Tibial nerve (tissue), 4 donors: Measurements from ENCODE around the gene HPS6. TPM values are rescaled to one million over a fixed set of nuclear protein-coding genes. Genes with fewer than 3 reads are reported as not detected.

Source experiments
- DNase-seq, 2 donors: peaks; one replicate each; pipeline ENCODE4 v3.0.0-alpha.2; 2019; ENCODE audit warnings: low spot score in 2 of 2
- H3K27ac ChIP-seq, 4 donors: fragments of 200-600 bp; sonication (generic) in 3 of 4; one replicate each; pipeline ENCODE4 v1.5.1; 2017 to 2019; ENCODE audit warnings: mild to moderate bottlenecking in 1 of 4
- H3K27me3 ChIP-seq, 2 donors: fragments of 200-600 bp; sonication (generic) in 1 of 2; one replicate each; pipeline versions ENCODE4 v1.5.1 to v1.6.0; 2017 to 2019
- H3K36me3 ChIP-seq, 3 donors: fragments of 200-600 bp; sonication (generic); one replicate each; pipeline ENCODE4 v1.5.1; 2018 to 2019
- H3K4me1 ChIP-seq, 4 donors: fragments of 200-600 bp; sonication (generic) in 3 of 4; one replicate each; pipeline ENCODE4 v1.5.1; 2017 to 2019
- H3K4me3 ChIP-seq, 4 donors: fragments of 200-600 bp; sonication (generic) in 3 of 4; one replicate each; pipeline ENCODE4 v1.5.1; 2017 to 2019; ENCODE audit warnings: mild to moderate bottlenecking in 1 of 4, moderate library complexity in 1 of 4
- H3K9me3 ChIP-seq, 4 donors: fragments of 200-600 bp; sonication (generic) in 3 of 4; one replicate each; pipeline ENCODE4 v1.5.1; 2017 to 2019
- EP300 ChIP-seq, 2 donors: sonication (generic); formaldehyde crosslinking; IDR thresholded peaks; one replicate each; pipeline ENCODE4 v1.6.1; 2017; ENCODE audit warnings: antibody characterized with exemption in 2 of 2, mild to moderate bottlenecking in 1 of 2
- POLR2A ChIP-seq, 2 donors: fragments of 450-650 bp; IDR thresholded peaks; one replicate each; pipeline ENCODE4 v1.6.1; 2017; ENCODE audit warnings: antibody characterized with exemption in 2 of 2, mild to moderate bottlenecking in 2 of 2, moderate library complexity in 2 of 2
- WGBS, 2 donors: methylation state at CpG; one replicate each; pipeline ENCODE4 v1.1.5; 2018; 5-methylcytosine and 5-hydroxymethylcytosine counted together
- total RNA-seq, 4 donors: library from RNA; depleted of rRNA; stranded (reverse); fragments of >200 nt; gene quantifications; one replicate each; pipeline ENCODE4 v1.1.0, GENCODE V29; 2016
- TF ChIP-seq, protein P1 (sequence below), 5 experiments: fragments of 200-600 bp in 3 of 5; fragments of 450-650 bp in 2 of 5; sonication (generic) in 3 of 5; IDR thresholded peaks; one replicate each; pipeline ENCODE4 v1.5.1; 2016 to 2019; ENCODE audit warnings: antibody characterized with exemption in 5 of 5, mild to moderate bottlenecking in 3 of 5, moderate library complexity in 2 of 5

HPS6 gene
- total RNA-seq, 4 donors from 2014 or later: 33.5 to 36.5 (median 34.8) TPM

DNA sequence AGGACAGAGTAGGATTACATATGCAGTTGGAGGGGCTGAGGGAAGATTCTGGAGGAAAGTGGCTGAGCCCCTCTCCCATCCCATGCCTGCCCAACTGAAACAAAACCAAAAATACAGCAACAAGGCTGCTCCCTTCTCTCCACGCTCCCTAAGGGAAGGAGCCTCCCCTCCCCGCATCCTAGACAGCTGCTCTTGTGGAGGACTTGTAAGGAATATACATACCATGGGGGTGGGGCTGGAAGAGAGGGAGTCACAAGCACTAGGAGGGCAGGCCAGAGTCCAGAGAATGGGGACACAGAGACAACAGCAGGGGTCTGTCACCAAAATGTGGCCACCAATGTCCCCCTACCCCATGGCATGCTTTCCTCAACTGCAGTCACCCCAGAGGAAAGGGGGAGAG is 41.8 kb downstream of the HPS6 start:
- TF ChIP-seq, protein P1, sequence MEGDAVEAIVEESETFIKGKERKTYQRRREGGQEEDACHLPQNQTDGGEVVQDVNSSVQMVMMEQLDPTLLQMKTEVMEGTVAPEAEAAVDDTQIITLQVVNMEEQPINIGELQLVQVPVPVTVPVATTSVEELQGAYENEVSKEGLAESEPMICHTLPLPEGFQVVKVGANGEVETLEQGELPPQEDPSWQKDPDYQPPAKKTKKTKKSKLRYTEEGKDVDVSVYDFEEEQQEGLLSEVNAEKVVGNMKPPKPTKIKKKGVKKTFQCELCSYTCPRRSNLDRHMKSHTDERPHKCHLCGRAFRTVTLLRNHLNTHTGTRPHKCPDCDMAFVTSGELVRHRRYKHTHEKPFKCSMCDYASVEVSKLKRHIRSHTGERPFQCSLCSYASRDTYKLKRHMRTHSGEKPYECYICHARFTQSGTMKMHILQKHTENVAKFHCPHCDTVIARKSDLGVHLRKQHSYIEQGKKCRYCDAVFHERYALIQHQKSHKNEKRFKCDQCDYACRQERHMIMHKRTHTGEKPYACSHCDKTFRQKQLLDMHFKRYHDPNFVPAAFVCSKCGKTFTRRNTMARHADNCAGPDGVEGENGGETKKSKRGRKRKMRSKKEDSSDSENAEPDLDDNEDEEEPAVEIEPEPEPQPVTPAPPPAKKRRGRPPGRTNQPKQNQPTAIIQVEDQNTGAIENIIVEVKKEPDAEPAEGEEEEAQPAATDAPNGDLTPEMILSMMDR (IDR thresholded peaks at IDR 0.05): no peak
- TF ChIP-seq EP300 (IDR thresholded peaks at IDR 0.05): no peak
- no peak for TF ChIP-seq POLR2A (IDR thresholded peaks at IDR 0.05)
- Histone ChIP-seq H3K36me3 (peaks cover 6 to 58% (median 37%) of the 10 kb centered on the region in 3 donors), H3K4me3 (no peak overlapping the region), H3K4me1 (peaks cover 0 to 9% (median under 1%) of the 10 kb centered on the region in 4 donors), H3K27ac (no peak overlapping the region), H3K9me3 (no peaks in the 10 kb centered on the region), H3K27me3 (no peaks in the 10 kb centered on the region)
- DNase-seq: no peak
- 51 to 80% methylated on average over 2 of the region's 2 CpGs for WGBS, 2 donors

DNA sequence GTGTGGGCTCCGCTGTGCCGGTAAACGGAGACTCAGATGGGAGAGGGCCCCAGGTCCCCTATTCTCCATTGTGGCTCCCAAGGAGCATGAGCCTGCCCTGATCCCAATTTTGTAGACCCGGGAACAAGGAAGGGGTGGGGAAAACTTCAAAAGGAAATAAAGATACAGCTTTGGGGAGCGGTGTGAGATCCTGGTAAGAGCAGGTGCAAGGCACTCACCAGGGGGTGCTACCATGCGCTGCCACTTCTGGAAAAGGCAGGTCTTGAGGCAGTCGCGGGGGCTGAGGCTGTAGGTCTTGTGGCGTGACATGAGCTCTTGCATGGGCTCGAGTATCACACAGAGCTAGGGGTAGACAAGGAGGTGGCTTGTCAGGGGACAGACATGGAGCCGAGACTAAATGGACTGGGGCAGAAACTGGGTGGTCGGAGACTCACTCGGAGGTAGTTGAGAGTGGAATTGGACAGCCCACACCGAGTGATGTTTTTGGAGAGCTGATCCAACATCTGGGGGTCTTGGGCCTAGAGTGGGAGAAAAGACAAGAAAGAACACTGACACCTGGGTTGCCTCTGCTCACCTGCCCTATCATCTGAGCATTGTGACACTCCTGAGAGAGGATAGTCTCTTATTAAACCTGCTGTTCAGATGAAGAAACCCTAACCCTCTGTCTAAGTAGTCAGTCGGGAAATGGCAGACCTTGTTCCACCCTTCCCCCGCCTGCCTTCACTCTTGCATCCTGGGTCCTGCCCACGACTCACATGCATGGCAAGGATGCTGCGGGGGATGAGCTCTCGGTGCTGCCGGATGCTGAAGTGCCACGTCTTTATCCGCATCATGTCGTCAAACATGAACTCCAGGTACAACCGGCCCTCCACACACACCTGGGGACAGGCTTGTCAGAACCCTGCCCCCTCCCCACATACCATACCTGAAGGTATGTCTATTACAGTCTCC is 44.3 kb downstream of the HPS6 start:
- TF ChIP-seq, protein P1 (IDR thresholded peaks at IDR 0.05): no peak
- TF ChIP-seq EP300 (IDR thresholded peaks at IDR 0.05): no peak
- no peak for TF ChIP-seq POLR2A (IDR thresholded peaks at IDR 0.05)
- 85 to 91% methylated on average over 24 of the region's 24 CpGs for WGBS, 2 donors
- peaks cover 6 to 58% (median 37%) of the 10 kb centered on the region in 3 donors for H3K36me3 ChIP-seq

DNA sequence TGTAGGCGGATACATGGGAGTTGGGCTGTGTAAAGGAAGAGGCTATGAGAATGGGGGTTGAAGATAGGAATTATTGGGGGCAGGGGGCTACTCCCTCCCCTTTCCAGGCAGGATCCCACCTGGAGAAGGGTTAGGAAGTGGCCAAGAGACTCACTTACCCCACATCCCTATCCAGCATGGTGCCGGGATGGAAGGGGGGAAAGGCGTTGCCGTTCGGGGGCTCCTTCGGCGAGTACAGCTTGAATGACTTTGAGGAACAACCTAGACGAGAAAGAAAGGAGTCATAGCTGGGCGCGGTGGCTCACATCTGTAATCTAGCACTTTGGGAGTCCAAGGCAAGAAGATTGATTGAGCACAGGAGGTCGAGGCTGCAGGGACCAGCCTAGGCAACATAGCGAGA is 46.1 kb downstream of the HPS6 start:
- DNase-seq: no peak
- no peak overlapping the region for H3K4me3 ChIP-seq
- TF ChIP-seq, protein P1 (IDR thresholded peaks at IDR 0.05): no peak
- TF ChIP-seq EP300 (IDR thresholded peaks at IDR 0.05) (no peak), POLR2A (IDR thresholded peaks at IDR 0.05) (no peak)
- no peaks in the 10 kb centered on the region for H3K9me3 ChIP-seq
- no peaks in the 10 kb centered on the region for H3K27me3 ChIP-seq
- H3K4me1 ChIP-seq: peaks cover 7 to 50% (median 33%) of the 10 kb centered on the region in 4 donors
- no peak overlapping the region for H3K27ac ChIP-seq
- peaks cover 6 to 54% (median 37%) of the 10 kb centered on the region in 3 donors for H3K36me3 ChIP-seq
- 91 to 94% methylated on average over 12 of the region's 12 CpGs for WGBS, 2 donors

More for the DNA sequence above, 44.3 kb downstream of the HPS6 start:
- no peak overlapping the region for H3K27ac ChIP-seq
- no peak for DNase-seq
- H3K4me3 ChIP-seq: no peak overlapping the region
- no peaks in the 10 kb centered on the region for H3K27me3 ChIP-seq
- H3K4me1 ChIP-seq: peaks cover 0 to 34% (median 20%) of the 10 kb centered on the region in 4 donors
- no peaks in the 10 kb centered on the region for H3K9me3 ChIP-seq

DNA sequence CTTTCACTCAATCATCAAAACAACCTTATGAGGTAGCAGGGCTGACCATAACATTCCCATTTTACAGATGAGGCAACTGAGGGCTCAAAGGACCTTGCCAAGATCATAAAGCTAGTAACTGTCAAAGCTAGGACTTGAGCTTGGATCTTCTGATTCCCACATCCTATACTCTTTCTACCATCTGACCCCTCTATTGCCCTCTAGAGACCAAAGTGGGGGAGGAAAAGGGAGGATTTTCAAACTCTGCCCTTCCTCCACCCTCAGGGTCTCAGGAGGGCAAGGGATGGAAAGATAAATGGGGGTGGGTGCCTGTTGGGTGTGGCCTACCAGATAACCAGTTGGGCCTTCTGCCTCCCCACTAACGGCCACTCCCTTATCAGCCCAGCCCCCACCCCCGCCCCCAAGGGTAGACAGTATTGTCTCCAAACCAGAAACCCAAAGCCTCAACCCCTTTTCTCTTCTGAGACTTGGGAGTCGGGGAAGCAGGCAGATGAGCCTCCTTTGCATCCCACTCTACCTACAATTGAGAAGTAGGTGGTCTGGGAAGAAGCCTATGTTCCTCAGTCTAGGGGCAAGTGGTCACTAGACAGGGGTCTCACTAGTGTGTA is 47.2 kb downstream of the HPS6 start:
- 47 to 55% methylated on average over 3 of the region's 3 CpGs for WGBS, 2 donors
- TF ChIP-seq, protein P1 (IDR thresholded peaks at IDR 0.05): no peak
- no peak for TF ChIP-seq EP300 (IDR thresholded peaks at IDR 0.05)
- no peak for TF ChIP-seq POLR2A (IDR thresholded peaks at IDR 0.05)
- Histone ChIP-seq H3K27ac (peak overlapping the region in 2 of 4 donors; percentile 3 to 98), H3K27me3 (no peaks in the 10 kb centered on the region), H3K4me3 (no peak overlapping the region), H3K4me1 (peaks cover 7 to 60% (median 43%) of the 10 kb centered on the region in 4 donors), H3K36me3 (peaks cover 6 to 45% (median 37%) of the 10 kb centered on the region in 3 donors), H3K9me3 (no peaks in the 10 kb centered on the region)
- no peak for DNase-seq
